Spleen (tissue), 11 donors: ENCODE results near the gene SKI. TPM values are rescaled to one million over a fixed set of nuclear protein-coding genes. Genes with fewer than 3 reads are reported as not detected.
A peak's percentile ranks its signal among the peaks of the same experiment; 100 is the strongest.
"Not testable (repeated sequence)": the region's sequence is repeated elsewhere in the genome, so short reads cannot be mapped to it uniquely, and the experiment has no call there.

Experiments
- DNase-seq: peaks from one replicate; pipeline ENCODE4 v3.0.0-alpha.2; 2020
- H3K27ac ChIP-seq, 8 donors: fragments of 200-600 bp; sonication (generic) in 7 of 8; 1 replicate in 4 of 8; 2 replicates in 4 of 8; pipeline versions ENCODE4 v1.5.0 to v1.8.0; 2016 to 2021; ENCODE audit warnings: inconsistent platforms in 4 of 8, mild to moderate bottlenecking in 4 of 8, moderate library complexity in 1 of 8
- H3K27me3 ChIP-seq, 7 donors: fragments of 200-600 bp; sonication (generic) in 6 of 7; replicated peaks in 1 of 7; 1 replicate in 4 of 7; 2 replicates in 3 of 7; pipeline versions ENCODE4 v1.5.0 to v1.8.0; 2016 to 2021; ENCODE audit warnings: inconsistent platforms in 3 of 7, mild to moderate bottlenecking in 1 of 7
- H3K36me3 ChIP-seq, 6 donors: fragments of 200-600 bp; sonication (generic) in 5 of 6; 1 replicate in 4 of 6; 2 replicates in 2 of 6; pipeline versions ENCODE4 v1.5.0 to v1.8.0; 2016 to 2021; ENCODE audit warnings: inconsistent platforms in 2 of 6
- H3K4me1 ChIP-seq, 6 donors: fragments of 200-600 bp; sonication (generic) in 5 of 6; 1 replicate in 3 of 6; 2 replicates in 3 of 6; pipeline versions ENCODE4 v1.5.0 to v1.8.0; 2016 to 2021; ENCODE audit warnings: inconsistent platforms in 3 of 6
- H3K4me3 ChIP-seq, 8 donors: fragments of 200-600 bp; sonication (generic) in 7 of 8; 1 replicate in 4 of 8; 2 replicates in 4 of 8; pipeline versions ENCODE4 v1.5.0 to v1.8.0; 2016 to 2021; ENCODE audit warnings: inconsistent platforms in 4 of 8, mild to moderate bottlenecking in 4 of 8, moderate library complexity in 2 of 8
- H3K9me3 ChIP-seq, 8 donors: fragments of 200-600 bp; sonication (generic) in 7 of 8; 1 replicate in 4 of 8; 2 replicates in 4 of 8; pipeline versions ENCODE4 v1.5.0 to v1.8.0; 2016 to 2021; ENCODE audit warnings: inconsistent platforms in 4 of 8
- POLR2A ChIP-seq, 3 donors: fragments of 450-650 bp; IDR thresholded peaks; one replicate each; pipeline ENCODE4 v1.5.1; 2017; ENCODE audit warnings: antibody characterized with exemption in 3 of 3, mild to moderate bottlenecking in 1 of 3
- POLR2AphosphoS5 ChIP-seq, 3 donors: sonication (generic); formaldehyde crosslinking; IDR thresholded peaks; one replicate each; pipeline ENCODE4 v1.5.1; 2017; ENCODE audit warnings: antibody characterized with exemption in 3 of 3
- WGBS, 5 donors: extraction: QIAGEN DNeasy Blood & Tissue Kit in 3 of 5; methylation state at CpG; one replicate each; pipeline versions ENCODE4 v1.1.5 to v1.1.7; 2013 to 2018; 5-methylcytosine and 5-hydroxymethylcytosine counted together
- intact Hi-C: fragments of 100-400 bp; cut with DNase I; formaldehyde crosslinking; loops from one replicate; pipeline ENCODE4 v1.15.0; 2023; ENCODE audit warnings: low total_unique reads
- polyA plus RNA-seq, 3 donors: library from polyadenylated mRNA; stranded (reverse); fragments of 200-250 nt; gene quantifications; one replicate each; pipeline ENCODE4 v1.2.1, GENCODE V29; 2013
- total RNA-seq, 7 donors: library from RNA; depleted of rRNA in 3 of 7; stranded (reverse); fragments of >200 nt in 3 of 7; fragmentation: NEBNext Ultra II Directional in 4 of 7; extraction: Animal tissue kit (Norgen Biotek cat#: 25700) in 4 of 7; gene quantifications; one replicate each; pipeline versions ENCODE4 v1.1.0 to v1.2.1, GENCODE V29; 2016 to 2021
- TF ChIP-seq, protein P1 (sequence below), 11 experiments: fragments of 200-600 bp in 7 of 11; fragments of 450-650 bp in 4 of 11; sonication (generic) in 4 of 11; IDR thresholded peaks in 8 of 11; conservative IDR thresholded peaks in 3 of 11; 1 replicate in 7 of 11; 2 replicates in 4 of 11; pipeline versions ENCODE4 v1.4.0 to v1.8.0; 2016 to 2021; ENCODE audit warnings: antibody characterized with exemption in 11 of 11, inconsistent platforms in 4 of 11, mild to moderate bottlenecking in 1 of 11
- donor health status: healthy with polysubstance abuse.
- donor health status: DM: no; HTN: no; CAD: no; lungs with moderate emphysema.
- donor health status: DM: no; HTN: no; CAD: no.
- donor health status: Bipolar disorder and iron deficiency.
- donor health status: healthy.
- donor health status: DM: no; HTN: no; CAD: no.
- donor health status: DM: yes; HTN: yes; CAD: no.

The SKI gene
- total and polyA plus RNA-seq, 10 donors = 4.4 to 100.0 (median 54.3) TPM

DNA sequence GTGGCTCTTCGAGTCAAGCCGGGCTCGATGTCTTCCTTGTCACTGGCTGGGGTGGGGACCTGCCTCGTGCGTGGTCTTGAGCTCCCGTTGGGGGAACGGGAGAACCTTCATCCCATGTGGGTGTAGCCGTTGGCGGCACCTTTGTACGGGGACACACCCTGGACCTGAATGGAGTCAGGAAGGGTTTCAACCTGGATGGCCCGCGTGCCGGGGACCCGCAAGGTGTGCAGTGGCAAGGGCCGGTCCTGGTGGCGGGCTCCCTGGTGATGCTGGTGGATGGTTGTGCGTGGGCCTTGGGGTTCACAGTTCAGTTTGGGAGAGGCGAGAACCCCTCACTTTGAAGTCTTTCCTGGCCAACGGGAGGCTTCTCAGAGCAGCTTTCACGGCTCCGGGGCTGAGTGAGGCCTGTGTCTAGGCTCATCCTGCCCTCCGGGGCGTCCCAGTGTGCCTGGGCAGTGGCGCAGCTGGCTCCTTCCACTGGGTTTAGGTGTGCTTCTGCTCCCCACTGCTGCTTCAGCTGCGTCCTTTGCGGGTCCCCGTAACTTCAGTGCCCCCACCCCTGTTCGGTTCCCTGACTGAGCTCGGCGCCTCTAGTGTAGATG, 11.4 kb downstream of the SKI start:
- peaks cover 73 to 100% (median 94%) of the 10 kb centered on the region in 6 donors for H3K4me1 ChIP-seq
- H3K4me3 ChIP-seq = no peak overlapping the region
- peaks cover 0 to 31% (median 3%) of the 10 kb centered on the region in 6 donors for H3K36me3 ChIP-seq
- 88 to 92% (median 91%) methylated on average over 25 to 30 of the region's 30 CpGs for WGBS, 5 donors
- intact Hi-C loops = loop anchor here (10.0 kb wide), 1 partner anchor 55 kb away; no protein-coding TSS in a partner anchor
- no peaks in the 10 kb centered on the region for H3K27me3 ChIP-seq
- H3K27ac ChIP-seq = peak overlapping the region in 4 of 8 donors; percentile 6 to 54 (median 36)
- TF ChIP-seq POLR2A (IDR thresholded peaks at IDR 0.05) (no peak), POLR2AphosphoS5 (IDR thresholded peaks at IDR 0.05) (no peak)
- TF ChIP-seq, protein P1, sequence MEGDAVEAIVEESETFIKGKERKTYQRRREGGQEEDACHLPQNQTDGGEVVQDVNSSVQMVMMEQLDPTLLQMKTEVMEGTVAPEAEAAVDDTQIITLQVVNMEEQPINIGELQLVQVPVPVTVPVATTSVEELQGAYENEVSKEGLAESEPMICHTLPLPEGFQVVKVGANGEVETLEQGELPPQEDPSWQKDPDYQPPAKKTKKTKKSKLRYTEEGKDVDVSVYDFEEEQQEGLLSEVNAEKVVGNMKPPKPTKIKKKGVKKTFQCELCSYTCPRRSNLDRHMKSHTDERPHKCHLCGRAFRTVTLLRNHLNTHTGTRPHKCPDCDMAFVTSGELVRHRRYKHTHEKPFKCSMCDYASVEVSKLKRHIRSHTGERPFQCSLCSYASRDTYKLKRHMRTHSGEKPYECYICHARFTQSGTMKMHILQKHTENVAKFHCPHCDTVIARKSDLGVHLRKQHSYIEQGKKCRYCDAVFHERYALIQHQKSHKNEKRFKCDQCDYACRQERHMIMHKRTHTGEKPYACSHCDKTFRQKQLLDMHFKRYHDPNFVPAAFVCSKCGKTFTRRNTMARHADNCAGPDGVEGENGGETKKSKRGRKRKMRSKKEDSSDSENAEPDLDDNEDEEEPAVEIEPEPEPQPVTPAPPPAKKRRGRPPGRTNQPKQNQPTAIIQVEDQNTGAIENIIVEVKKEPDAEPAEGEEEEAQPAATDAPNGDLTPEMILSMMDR (IDR thresholded peaks at IDR 0.05 in 8 of 11, conservative IDR thresholded peaks at IDR 0.05 in 3 of 11) = no peak
- no peaks in the 10 kb centered on the region for H3K9me3 ChIP-seq
- peak; percentile 69 for DNase-seq

DNA sequence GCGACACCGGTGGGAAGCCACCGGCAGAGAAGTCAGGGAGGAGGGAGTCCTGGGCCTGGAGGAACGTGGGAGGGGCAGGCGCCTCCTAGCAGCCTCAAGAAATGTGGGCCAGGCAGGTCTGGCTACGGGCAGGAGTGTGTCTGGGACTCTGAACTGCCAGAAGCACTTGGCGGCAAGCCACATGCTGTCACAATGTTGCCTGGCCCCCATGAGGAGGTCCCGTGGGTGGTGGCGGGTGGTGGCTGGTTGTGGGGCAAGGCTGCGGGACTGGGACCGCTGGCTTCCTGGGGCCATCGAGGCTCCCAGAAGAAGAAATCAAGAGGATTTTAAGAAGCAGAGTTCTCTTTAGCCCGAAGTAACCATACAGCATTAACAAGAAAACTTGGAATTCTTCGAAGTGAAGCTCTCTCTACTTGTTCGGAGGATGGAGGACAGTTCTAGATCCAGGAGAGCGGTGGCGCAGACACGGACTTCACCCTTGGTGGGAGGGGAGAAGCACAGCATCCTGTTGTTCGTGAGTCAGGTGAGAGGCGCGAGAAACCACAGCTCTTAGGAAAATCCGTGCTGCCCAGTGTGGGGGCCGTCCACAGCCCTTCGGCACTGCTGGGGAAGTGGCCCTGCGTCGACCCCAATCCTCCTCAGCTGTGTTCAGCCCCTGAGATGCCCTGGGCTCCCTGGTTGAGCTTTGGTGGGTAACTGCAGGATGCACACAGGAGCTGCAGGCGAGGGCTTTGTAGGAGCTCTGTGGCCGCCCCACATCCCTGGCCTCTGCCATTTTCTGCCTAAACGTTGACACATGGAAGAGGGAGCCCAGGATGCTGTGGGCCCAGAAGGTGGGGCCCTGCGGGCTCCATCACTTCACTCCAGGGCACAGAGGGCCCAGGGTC, 12.4 kb downstream of the SKI start:
- WGBS, 5 donors = 50 to 69% (median 59%) methylated on average over 24 to 30 of the region's 30 CpGs
- intact Hi-C loops = no loop called here
- Histone ChIP-seq H3K36me3 (peaks cover 0 to 31% (median 3%) of the 10 kb centered on the region in 6 donors), H3K9me3 (no peaks in the 10 kb centered on the region), H3K4me3 (no peak overlapping the region), H3K27ac (peak overlapping the region in 5 of 8 donors; percentile 6 to 54 (median 38)), H3K27me3 (no peaks in the 10 kb centered on the region), H3K4me1 (peaks cover 63 to 98% (median 89%) of the 10 kb centered on the region in 6 donors)
- no peak for DNase-seq
- no peak for TF ChIP-seq POLR2A (IDR thresholded peaks at IDR 0.05)
- TF ChIP-seq POLR2AphosphoS5 (IDR thresholded peaks at IDR 0.05) = peak; percentile 21 to 61 (median 49)

DNA sequence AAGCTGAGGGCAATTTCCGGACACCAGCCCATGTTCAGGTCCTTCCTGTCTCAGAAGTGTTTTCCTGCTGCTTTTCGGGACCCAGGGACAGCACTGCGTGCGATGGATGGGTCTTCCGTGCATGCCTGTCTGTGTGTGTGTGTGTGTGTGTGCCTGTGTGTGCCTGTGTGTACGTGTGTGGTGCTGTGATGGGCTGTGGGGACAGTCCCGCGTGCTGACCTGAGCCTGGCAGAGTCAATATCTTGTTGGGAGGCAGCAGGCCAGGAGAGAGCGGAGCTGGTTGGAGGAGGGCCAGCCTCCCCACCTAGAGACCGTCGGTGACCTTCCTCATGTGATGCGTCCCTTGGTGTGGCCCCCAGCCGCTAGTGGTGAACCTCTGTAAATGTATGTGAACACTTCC, 13.7 kb downstream of the SKI start:
- TF ChIP-seq POLR2AphosphoS5 (IDR thresholded peaks at IDR 0.05) = peak in 2 of 3 donors; percentile 67 to 71
- TF ChIP-seq POLR2A (IDR thresholded peaks at IDR 0.05) = no peak
- TF ChIP-seq, protein P1 (IDR thresholded peaks at IDR 0.05 in 8 of 11, conservative IDR thresholded peaks at IDR 0.05 in 3 of 11) = no peak
- Histone ChIP-seq H3K9me3 (no peaks in the 10 kb centered on the region), H3K36me3 (peaks cover 0 to 31% (median 3%) of the 10 kb centered on the region in 6 donors), H3K4me3 (peak overlapping the region in 1 of 8 donors; percentile 6), H3K27ac (peak overlapping the region in 3 of 8 donors; percentile 18 to 59 (median 21)), H3K27me3 (no peaks in the 10 kb centered on the region), H3K4me1 (peaks cover 54 to 98% (median 89%) of the 10 kb centered on the region in 6 donors)
- WGBS, 5 donors = 53 to 79% (median 73%) methylated on average over 11 to 13 of the region's 13 CpGs
- no peak for DNase-seq
- intact Hi-C loops = no loop called here

DNA sequence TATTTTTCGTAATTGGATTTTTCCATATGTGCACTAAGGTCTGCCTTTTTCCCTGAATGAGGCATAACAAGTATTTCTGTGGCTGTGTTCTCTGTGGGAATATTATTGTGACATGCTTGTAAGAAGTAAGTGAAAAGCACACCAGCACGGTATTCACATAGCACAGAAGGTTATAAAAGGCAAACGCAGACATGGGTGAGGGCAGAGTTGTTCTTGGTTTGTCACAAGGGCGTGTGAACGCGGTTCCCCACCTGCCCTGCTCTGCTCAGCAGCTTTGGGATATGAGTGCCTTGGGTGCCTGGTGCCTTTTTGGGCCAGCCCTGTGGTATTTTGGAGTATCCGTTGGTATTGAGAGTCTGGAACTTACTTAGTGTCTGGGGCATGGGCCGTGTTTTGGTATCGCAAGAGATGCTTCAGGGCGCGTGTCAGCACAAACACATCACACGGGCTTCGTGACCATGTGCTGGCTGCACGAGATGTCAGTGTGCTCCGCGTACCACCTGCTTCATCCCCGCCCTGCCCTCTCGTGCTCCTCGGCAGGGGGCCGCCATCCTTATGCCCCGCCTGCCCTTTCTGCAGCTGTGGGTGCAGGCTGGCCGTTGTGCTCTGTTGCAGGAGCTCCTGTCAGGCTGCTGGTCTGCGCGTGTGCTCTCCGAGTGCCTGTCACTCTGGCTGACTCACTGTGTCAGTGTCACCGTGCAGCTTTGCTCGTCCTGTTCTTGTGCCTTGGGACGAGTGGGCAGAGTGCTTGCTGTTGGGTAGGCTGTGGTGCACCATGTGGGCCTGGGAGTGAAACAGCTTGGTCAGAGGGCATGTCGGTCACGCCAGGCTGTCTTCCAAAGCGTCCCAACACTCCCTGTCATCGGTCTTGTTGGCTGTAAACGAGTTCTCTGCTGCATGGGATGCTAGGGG, 15.0 kb downstream of the SKI start:
- DNase-seq = no peak
- Histone ChIP-seq H3K4me3 (no peak overlapping the region), H3K36me3 (peaks cover 0 to 31% (median 3%) of the 10 kb centered on the region in 6 donors), H3K4me1 (peaks cover 56 to 98% (median 89%) of the 10 kb centered on the region in 6 donors), H3K27me3 (no peaks in the 10 kb centered on the region), H3K9me3 (no peaks in the 10 kb centered on the region), H3K27ac (peak overlapping the region in 2 of 8 donors; percentile 5 to 19)
- TF ChIP-seq POLR2AphosphoS5 (IDR thresholded peaks at IDR 0.05) = peak in 2 of 3 donors; percentile 37 to 64
- TF ChIP-seq POLR2A (IDR thresholded peaks at IDR 0.05) = no peak
- intact Hi-C loops = no loop called here
- 83 to 91% (median 87%) methylated on average over 28 to 33 of the region's 33 CpGs for WGBS, 5 donors

DNA sequence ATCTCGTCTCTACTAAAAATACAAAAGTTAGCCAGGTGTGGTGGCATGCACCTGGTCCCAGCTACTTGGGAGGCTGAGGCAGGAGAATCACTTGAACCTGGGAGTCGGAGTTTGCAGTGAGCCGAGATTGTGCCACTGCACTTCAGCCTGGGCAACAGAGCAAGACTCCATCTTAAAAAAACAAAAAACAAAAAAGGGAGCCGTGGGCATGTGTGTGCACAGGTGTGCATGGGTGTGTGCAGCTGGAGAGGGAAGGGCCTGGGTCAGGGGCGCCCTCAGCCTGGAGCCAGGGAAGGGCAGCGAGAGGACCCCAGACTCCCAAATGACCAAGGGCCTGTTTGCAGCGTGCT, 18.9 kb downstream of the SKI start:
- DNase-seq, H3K27me3 ChIP-seq, H3K9me3 ChIP-seq, intact Hi-C loops: not testable (repeated sequence)
- Histone ChIP-seq H3K4me3 (peak overlapping the region in 1 of 8 donors; percentile 55), H3K27ac (peak overlapping the region in 7 of 8 donors; percentile 46 to 89 (median 79)), H3K4me1 (peaks cover 58 to 98% (median 87%) of the 10 kb centered on the region in 6 donors), H3K36me3 (peaks cover 0 to 19% (median 0%) of the 10 kb centered on the region in 6 donors)
- 77 to 91% (median 87%) methylated on average over 7 of the region's 7 CpGs for WGBS, 5 donors
